H1 (cell line): Measurements from ENCODE around the gene BHLHE23. TPM values are rescaled to one million over a fixed set of nuclear protein-coding genes. Genes with fewer than 3 reads are reported as not detected.

ENCODE experiments used
- BACH1 ChIP-seq: IDR thresholded peaks from 2 replicates; pipeline ENCODE4 v1.6.1; 2012; ENCODE audit warnings: low read length, improper control_type of control experiment
- JUND ChIP-seq: IDR thresholded peaks from 2 replicates; pipeline ENCODE4 v1.6.1; 2011; ENCODE audit warnings: mild to moderate bottlenecking, improper control_type of control experiment, low read length
- KDM5A ChIP-seq: fragments of 200-600 bp; IDR thresholded peaks from 2 replicates; pipeline ENCODE4 v1.7.1; 2012; ENCODE audit warnings: mild to moderate bottlenecking, low read length, inconsistent platforms, mixed read lengths
- NANOG ChIP-seq: IDR thresholded peaks from 2 replicates; pipeline ENCODE4 v1.6.1; 2011; ENCODE audit warnings: low read length, low read depth, mild to moderate bottlenecking, inconsistent platforms; ENCODE audit not compliant: insufficient read depth, poor library complexity, severe bottlenecking
- POLR2AphosphoS5 ChIP-seq: IDR thresholded peaks from 2 replicates; pipeline ENCODE4 v1.6.1; 2011; ENCODE audit warnings: low read depth, low read length
- RAD21 ChIP-seq, 2 experiments: IDR thresholded peaks in 1 of 2; conservative IDR thresholded peaks in 1 of 2; 2 replicates each; pipeline ENCODE4 v1.6.1; 2011; ENCODE audit warnings: low read depth in 2 of 2, low read length in 2 of 2, improper control_type of control experiment in 1 of 2, inconsistent platforms in 1 of 2, mild to moderate bottlenecking in 1 of 2, moderate library complexity in 1 of 2
- ZNF274 ChIP-seq: IDR thresholded peaks from 2 replicates; pipeline ENCODE4 v1.7.0; 2012; ENCODE audit warnings: low read length, borderline replicate concordance; ENCODE audit errors: extremely low read depth
- polyA plus RNA-seq, 7 experiments: library from polyadenylated mRNA; depleted of rRNA in 3 of 7; stranded (reverse) in 5 of 7; unstranded in 2 of 7; fragments of >200 nt in 5 of 7; fragments of 200-250 nt in 2 of 7; gene quantifications; 1 replicate in 5 of 7; 2 replicates in 1 of 7; 4 replicates in 1 of 7; pipeline versions ENCODE4 v1.2.1 to v1.2.3, GENCODE V29; 2011 to 2013; ENCODE audit warnings: missing spikeins in 2 of 7, mixed read lengths in 2 of 7
- total RNA-seq: library from RNA; stranded (reverse); fragmentation: NEBNext Ultra II Directional; extraction: Animal tissue kit (Norgen Biotek cat#: 25700); gene quantifications from 2 replicates; pipeline ENCODE4 v1.2.1, GENCODE V29; 2021
- TF ChIP-seq, protein P1 (sequence below): fragments of 300-600 bp; sonication (generic); IDR thresholded peaks from 2 replicates; pipeline ENCODE4 v1.7.1; 2012; ENCODE audit warnings: low read length, moderate library complexity, mild to moderate bottlenecking, inconsistent platforms; ENCODE audit not compliant: insufficient replicate concordance

BHLHE23 gene
- total and polyA plus RNA-seq, 2 of the 8 experiments (the other 6 are each of a cell fraction or from before 2014, with no cell fraction given) = 0.47 TPM; not detected in 1

DNA sequence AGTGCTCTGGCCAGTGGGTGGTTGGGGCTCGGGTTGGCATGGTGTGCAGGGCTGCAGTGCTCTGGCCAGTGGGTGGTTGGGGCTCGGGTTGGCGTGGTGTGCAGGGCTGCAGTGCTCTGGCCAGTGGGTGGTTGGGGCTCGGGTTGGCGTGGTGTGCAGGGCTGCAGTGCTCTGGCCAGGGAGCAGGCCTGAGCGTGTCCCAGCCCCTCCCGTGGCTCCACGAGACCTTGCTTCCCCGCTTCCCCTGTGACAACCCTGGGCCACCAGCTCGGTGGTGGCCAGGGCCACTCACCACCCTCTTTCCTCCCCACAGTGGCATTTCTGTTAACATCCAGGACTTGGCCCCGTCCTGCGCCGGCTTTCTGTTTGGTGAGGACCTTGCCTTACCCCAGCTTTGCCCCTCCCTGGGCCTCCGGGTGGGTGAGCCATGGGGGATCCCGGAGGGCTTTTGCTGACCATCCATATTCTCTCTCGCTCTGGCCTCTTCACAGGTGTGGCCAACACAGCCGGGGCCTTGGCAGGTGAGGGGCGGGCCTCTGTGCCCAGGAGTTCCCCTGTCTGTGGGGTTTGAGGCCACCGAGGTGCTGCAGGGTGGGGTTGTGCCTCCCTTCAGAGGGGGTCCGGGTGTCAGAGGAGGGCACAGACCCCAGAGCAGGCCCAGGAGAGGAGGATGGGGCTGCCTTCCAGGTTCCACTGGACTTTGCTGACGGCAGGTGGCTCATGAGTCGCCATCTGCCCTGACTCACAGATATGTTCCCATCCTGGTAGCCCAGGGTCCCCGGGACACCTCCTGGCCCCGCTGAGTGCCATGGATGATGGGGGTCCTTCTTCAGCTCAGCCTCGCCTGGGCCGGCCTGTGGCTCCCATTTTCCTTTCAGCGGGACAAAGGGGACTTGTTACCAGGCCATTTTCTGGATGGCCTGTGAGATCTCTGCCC lies 40.3 kb downstream of the BHLHE23 start (continued):
- TF ChIP-seq, protein P1, sequence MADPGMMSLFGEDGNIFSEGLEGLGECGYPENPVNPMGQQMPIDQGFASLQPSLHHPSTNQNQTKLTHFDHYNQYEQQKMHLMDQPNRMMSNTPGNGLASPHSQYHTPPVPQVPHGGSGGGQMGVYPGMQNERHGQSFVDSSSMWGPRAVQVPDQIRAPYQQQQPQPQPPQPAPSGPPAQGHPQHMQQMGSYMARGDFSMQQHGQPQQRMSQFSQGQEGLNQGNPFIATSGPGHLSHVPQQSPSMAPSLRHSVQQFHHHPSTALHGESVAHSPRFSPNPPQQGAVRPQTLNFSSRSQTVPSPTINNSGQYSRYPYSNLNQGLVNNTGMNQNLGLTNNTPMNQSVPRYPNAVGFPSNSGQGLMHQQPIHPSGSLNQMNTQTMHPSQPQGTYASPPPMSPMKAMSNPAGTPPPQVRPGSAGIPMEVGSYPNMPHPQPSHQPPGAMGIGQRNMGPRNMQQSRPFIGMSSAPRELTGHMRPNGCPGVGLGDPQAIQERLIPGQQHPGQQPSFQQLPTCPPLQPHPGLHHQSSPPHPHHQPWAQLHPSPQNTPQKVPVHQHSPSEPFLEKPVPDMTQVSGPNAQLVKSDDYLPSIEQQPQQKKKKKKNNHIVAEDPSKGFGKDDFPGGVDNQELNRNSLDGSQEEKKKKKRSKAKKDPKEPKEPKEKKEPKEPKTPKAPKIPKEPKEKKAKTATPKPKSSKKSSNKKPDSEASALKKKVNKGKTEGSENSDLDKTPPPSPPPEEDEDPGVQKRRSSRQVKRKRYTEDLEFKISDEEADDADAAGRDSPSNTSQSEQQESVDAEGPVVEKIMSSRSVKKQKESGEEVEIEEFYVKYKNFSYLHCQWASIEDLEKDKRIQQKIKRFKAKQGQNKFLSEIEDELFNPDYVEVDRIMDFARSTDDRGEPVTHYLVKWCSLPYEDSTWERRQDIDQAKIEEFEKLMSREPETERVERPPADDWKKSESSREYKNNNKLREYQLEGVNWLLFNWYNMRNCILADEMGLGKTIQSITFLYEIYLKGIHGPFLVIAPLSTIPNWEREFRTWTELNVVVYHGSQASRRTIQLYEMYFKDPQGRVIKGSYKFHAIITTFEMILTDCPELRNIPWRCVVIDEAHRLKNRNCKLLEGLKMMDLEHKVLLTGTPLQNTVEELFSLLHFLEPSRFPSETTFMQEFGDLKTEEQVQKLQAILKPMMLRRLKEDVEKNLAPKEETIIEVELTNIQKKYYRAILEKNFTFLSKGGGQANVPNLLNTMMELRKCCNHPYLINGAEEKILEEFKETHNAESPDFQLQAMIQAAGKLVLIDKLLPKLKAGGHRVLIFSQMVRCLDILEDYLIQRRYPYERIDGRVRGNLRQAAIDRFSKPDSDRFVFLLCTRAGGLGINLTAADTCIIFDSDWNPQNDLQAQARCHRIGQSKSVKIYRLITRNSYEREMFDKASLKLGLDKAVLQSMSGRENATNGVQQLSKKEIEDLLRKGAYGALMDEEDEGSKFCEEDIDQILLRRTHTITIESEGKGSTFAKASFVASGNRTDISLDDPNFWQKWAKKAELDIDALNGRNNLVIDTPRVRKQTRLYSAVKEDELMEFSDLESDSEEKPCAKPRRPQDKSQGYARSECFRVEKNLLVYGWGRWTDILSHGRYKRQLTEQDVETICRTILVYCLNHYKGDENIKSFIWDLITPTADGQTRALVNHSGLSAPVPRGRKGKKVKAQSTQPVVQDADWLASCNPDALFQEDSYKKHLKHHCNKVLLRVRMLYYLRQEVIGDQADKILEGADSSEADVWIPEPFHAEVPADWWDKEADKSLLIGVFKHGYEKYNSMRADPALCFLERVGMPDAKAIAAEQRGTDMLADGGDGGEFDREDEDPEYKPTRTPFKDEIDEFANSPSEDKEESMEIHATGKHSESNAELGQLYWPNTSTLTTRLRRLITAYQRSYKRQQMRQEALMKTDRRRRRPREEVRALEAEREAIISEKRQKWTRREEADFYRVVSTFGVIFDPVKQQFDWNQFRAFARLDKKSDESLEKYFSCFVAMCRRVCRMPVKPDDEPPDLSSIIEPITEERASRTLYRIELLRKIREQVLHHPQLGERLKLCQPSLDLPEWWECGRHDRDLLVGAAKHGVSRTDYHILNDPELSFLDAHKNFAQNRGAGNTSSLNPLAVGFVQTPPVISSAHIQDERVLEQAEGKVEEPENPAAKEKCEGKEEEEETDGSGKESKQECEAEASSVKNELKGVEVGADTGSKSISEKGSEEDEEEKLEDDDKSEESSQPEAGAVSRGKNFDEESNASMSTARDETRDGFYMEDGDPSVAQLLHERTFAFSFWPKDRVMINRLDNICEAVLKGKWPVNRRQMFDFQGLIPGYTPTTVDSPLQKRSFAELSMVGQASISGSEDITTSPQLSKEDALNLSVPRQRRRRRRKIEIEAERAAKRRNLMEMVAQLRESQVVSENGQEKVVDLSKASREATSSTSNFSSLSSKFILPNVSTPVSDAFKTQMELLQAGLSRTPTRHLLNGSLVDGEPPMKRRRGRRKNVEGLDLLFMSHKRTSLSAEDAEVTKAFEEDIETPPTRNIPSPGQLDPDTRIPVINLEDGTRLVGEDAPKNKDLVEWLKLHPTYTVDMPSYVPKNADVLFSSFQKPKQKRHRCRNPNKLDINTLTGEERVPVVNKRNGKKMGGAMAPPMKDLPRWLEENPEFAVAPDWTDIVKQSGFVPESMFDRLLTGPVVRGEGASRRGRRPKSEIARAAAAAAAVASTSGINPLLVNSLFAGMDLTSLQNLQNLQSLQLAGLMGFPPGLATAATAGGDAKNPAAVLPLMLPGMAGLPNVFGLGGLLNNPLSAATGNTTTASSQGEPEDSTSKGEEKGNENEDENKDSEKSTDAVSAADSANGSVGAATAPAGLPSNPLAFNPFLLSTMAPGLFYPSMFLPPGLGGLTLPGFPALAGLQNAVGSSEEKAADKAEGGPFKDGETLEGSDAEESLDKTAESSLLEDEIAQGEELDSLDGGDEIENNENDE = no peak
- TF ChIP-seq POLR2AphosphoS5 (no peak), RAD21 (IDR thresholded peaks at IDR 0.05 in 1 of 2, conservative IDR thresholded peaks at IDR 0.05 in 1 of 2; ENCODE audit: low read depth in 2 of 2, low read length in 2 of 2) (no peak), ZNF274 (no peak), KDM5A (no peak), JUND (no peak), BACH1 (no peak), NANOG (no peak)
